ENCODE measurements around the gene SGCE.

The SGCE gene

DNA sequence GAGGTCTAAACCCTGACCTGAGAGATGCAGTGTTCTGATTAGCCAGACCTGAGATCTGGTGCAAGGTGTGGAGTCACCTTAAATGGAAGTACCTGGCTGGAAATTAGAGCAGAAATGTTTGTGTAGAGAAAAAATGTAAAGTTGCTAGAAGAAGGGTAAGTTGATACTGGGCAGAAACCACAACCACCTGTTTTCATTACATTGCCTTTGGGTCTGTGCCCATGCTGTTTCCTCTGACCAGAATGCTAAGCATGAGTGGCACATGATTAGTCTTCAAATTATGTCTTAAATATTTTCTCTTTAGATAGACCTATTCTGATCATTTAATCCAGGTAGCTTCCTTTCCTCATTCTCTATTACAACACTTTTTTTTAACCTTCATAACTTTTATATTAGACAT is 77.3 kb downstream of the SGCE start:
- Histone ChIP-seq H3K27me3 (ENCODE audit: control insufficient read depth, insufficient read depth, low read length) (no peaks in the 10 kb centered on the region), H3K9me3 (ENCODE audit: control insufficient read depth, low read length) (no peaks in the 10 kb centered on the region), H3K9ac (no peak overlapping the region), H3K4me1 (no peaks in the 10 kb centered on the region), H3K4me2 (ENCODE audit: low read length) (no peak overlapping the region), H3K27ac (no peak overlapping the region), H3K4me3 (ENCODE audit: low read depth, low read length) (no peak overlapping the region), H3K36me3 (ENCODE audit: control insufficient read depth, insufficient read depth, low read length) (no peaks in the 10 kb centered on the region), H2AFZ (no peak overlapping the region), H3K79me2 (no peaks in the 10 kb centered on the region)
- TF ChIP-seq, protein P1, sequence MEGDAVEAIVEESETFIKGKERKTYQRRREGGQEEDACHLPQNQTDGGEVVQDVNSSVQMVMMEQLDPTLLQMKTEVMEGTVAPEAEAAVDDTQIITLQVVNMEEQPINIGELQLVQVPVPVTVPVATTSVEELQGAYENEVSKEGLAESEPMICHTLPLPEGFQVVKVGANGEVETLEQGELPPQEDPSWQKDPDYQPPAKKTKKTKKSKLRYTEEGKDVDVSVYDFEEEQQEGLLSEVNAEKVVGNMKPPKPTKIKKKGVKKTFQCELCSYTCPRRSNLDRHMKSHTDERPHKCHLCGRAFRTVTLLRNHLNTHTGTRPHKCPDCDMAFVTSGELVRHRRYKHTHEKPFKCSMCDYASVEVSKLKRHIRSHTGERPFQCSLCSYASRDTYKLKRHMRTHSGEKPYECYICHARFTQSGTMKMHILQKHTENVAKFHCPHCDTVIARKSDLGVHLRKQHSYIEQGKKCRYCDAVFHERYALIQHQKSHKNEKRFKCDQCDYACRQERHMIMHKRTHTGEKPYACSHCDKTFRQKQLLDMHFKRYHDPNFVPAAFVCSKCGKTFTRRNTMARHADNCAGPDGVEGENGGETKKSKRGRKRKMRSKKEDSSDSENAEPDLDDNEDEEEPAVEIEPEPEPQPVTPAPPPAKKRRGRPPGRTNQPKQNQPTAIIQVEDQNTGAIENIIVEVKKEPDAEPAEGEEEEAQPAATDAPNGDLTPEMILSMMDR (IDR thresholded peaks at IDR 0.05), result no peak

DNA sequence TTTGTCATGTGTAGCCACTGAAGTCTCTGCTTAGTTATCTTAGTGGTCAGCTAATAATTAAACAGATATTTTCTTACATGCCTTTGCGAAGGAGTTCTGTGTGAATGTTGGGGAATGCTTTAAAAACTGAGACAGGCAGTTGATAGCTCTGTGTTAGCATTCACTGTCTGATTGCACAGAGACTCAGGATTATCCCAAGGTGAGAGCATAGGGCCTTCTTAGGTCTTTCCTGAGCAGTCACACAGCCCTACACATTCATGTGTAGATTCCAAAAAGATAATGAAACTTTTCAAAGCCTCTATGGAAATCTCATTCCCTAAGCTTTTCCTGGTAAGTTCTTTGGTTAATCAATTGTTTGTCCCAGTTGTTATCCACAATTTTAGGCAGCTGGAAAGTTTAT is 78.6 kb downstream of the SGCE start:
- H3K4me2 ChIP-seq (ENCODE audit: low read length), result no peak overlapping the region
- no peak overlapping the region for H2AFZ ChIP-seq
- H3K4me3 ChIP-seq (ENCODE audit: low read depth, low read length), result no peak overlapping the region
- no peaks in the 10 kb centered on the region for H3K36me3 ChIP-seq (ENCODE audit: control insufficient read depth, insufficient read depth, low read length)
- no peak overlapping the region for H3K27ac ChIP-seq
- no peaks in the 10 kb centered on the region for H3K79me2 ChIP-seq
- no peaks in the 10 kb centered on the region for H3K9me3 ChIP-seq (ENCODE audit: control insufficient read depth, low read length)
- no peaks in the 10 kb centered on the region for H3K27me3 ChIP-seq (ENCODE audit: control insufficient read depth, insufficient read depth, low read length)
- H3K4me1 ChIP-seq, result no peaks in the 10 kb centered on the region
- TF ChIP-seq, protein P1 (IDR thresholded peaks at IDR 0.05), result no peak
- H3K9ac ChIP-seq, result no peak overlapping the region

DNA sequence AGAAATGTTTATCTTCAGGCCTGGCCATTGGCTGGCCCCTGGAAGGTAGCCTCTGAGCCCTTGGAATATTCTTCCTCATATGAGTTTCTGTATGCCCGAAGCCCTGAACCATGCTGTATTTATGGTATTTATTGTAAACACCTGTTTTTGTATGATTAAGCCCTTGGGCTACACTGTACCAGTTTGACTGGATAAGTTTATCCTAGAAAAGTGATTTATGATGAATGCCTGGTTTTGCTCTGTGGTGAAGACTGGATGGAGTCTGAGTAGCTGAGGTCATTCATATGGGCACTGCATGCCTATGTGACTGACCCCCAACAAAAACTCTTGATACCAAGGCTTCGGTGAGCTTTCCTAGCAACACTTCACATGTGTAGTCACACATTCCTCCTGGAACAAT is 79.6 kb downstream of the SGCE start:
- H3K4me2 ChIP-seq (ENCODE audit: low read length), result no peak overlapping the region
- TF ChIP-seq, protein P1 (IDR thresholded peaks at IDR 0.05), result no peak
- no peak overlapping the region for H3K9ac ChIP-seq
- no peaks in the 10 kb centered on the region for H3K9me3 ChIP-seq (ENCODE audit: control insufficient read depth, low read length)
- H2AFZ ChIP-seq, result no peak overlapping the region
- no peak overlapping the region for H3K4me3 ChIP-seq (ENCODE audit: low read depth, low read length)
- no peak overlapping the region for H3K27ac ChIP-seq
- no peaks in the 10 kb centered on the region for H3K79me2 ChIP-seq
- no peaks in the 10 kb centered on the region for H3K36me3 ChIP-seq (ENCODE audit: control insufficient read depth, insufficient read depth, low read length)
- no peaks in the 10 kb centered on the region for H3K4me1 ChIP-seq
- no peaks in the 10 kb centered on the region for H3K27me3 ChIP-seq (ENCODE audit: control insufficient read depth, insufficient read depth, low read length)

DNA sequence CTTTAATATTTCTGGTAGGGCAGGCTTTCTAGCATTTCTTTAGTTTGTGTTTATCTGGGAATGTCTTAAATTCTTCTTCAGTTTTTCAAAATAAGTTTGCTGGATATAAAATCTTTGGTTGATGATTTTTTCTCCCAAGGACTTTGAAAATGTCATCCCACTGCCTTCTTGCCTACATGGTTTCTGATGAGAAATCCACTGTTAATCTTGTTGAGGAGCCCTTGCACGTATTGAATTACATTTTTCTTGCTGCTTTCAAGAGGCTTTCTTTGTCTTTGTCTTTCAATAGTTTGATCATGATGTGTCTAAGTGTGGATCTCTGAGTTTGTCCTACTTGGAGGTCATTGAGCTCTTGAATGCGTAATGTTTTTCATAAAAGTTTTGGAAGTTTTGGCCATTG is 80.3 kb downstream of the SGCE start:
- Histone ChIP-seq H3K36me3 (ENCODE audit: control insufficient read depth, insufficient read depth, low read length) (no peaks in the 10 kb centered on the region), H3K4me3 (ENCODE audit: low read depth, low read length) (no peak overlapping the region), H3K27ac (no peak overlapping the region), H3K27me3 (ENCODE audit: control insufficient read depth, insufficient read depth, low read length) (no peaks in the 10 kb centered on the region), H3K9me3 (ENCODE audit: control insufficient read depth, low read length) (no peaks in the 10 kb centered on the region), H3K9ac (no peak overlapping the region), H3K4me1 (no peaks in the 10 kb centered on the region), H2AFZ (no peak overlapping the region), H3K79me2 (no peaks in the 10 kb centered on the region), H3K4me2 (ENCODE audit: low read length) (no peak overlapping the region)
- TF ChIP-seq, protein P1 (IDR thresholded peaks at IDR 0.05), result no peak

DNA sequence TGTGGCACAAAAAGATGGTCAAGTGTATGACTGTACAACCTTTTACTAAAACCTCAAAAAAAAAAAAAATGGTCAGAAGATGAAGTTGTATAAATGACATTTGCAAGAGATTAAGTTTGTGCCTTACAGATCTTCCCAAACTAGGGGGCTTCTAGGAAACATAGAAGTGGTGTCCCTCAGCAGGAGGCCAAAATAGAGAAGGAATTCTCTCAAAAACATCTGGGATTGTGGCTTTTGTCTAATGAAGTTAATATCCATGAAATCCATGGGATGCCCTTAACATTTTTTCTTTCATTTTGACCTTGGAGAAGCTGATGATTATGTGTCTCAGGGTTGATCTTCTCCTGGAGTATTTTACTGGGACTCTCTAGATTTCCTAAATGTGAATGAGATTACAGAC is 84.1 kb downstream of the SGCE start:
- no peaks in the 10 kb centered on the region for H3K79me2 ChIP-seq
- H3K4me1 ChIP-seq, result no peaks in the 10 kb centered on the region
- H3K4me3 ChIP-seq (ENCODE audit: low read depth, low read length), result no peak overlapping the region
- no peaks in the 10 kb centered on the region for H3K27me3 ChIP-seq (ENCODE audit: control insufficient read depth, insufficient read depth, low read length)
- no peak overlapping the region for H2AFZ ChIP-seq
- H3K36me3 ChIP-seq (ENCODE audit: control insufficient read depth, insufficient read depth, low read length), result no peaks in the 10 kb centered on the region
- H3K4me2 ChIP-seq (ENCODE audit: low read length), result no peak overlapping the region
- TF ChIP-seq, protein P1 (IDR thresholded peaks at IDR 0.05), result no peak
- H3K9me3 ChIP-seq (ENCODE audit: control insufficient read depth, low read length), result no peaks in the 10 kb centered on the region
- H3K9ac ChIP-seq, result no peak overlapping the region
- no peak overlapping the region for H3K27ac ChIP-seq

All from parathyroid adenoma (tissue), 2 donors.